CD4-positive, alpha-beta T cell treated with Interleukin-1 beta for 1 hour (primary cell): Measurements from ENCODE around the gene PATJ.
A peak's percentile ranks its signal among the peaks of the same experiment; 100 is the strongest.
"Not testable (repeated sequence)": the region's sequence is repeated elsewhere in the genome, so short reads cannot be mapped to it uniquely, and the experiment has no call there.

ENCODE experiments used
- DNase-seq, 2 donors: peaks; one replicate each; pipeline ENCODE4 v3.0.0-alpha.2; 2020 to 2022

Gene PATJ

DNA sequence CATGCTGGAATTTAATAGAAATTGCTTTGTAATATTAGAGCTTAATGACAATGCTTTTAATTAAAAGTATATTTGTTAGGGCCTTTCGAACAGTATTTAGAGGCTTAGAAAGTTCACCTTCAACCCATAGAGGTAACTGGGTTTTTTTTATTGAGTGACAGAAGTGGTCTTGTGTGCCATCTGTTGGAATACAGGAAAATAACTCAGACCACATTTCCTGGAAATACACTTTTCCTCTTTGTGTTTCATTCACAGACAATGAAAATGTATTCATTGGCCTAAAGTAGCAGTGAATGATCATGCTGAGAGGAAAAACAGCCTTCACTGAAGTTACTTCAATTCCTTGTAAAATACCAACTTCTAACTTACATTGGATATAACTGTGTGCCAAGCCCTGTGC, 368.8 kb downstream of the PATJ start:
- DNase-seq, result no peak

DNA sequence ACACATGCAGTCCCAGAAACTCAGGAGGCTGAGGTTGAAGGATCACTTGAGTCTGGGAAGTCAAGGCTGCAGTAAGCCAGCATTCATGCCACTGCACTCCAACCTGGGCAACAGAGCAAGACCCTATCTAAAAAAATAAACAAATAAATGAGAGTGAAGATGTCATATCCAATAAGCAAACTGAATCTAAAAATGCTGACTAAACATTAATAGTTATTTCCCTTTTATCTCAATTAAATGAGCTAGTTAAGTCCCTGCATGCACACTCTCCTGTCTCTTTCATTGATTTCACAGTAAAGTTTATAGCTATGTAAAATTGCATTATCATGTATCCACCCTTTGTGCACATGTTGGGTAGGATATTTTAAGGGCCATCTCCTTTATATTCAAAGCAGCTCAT, 371.2 kb downstream of the PATJ start:
- DNase-seq, result no peak

DNA sequence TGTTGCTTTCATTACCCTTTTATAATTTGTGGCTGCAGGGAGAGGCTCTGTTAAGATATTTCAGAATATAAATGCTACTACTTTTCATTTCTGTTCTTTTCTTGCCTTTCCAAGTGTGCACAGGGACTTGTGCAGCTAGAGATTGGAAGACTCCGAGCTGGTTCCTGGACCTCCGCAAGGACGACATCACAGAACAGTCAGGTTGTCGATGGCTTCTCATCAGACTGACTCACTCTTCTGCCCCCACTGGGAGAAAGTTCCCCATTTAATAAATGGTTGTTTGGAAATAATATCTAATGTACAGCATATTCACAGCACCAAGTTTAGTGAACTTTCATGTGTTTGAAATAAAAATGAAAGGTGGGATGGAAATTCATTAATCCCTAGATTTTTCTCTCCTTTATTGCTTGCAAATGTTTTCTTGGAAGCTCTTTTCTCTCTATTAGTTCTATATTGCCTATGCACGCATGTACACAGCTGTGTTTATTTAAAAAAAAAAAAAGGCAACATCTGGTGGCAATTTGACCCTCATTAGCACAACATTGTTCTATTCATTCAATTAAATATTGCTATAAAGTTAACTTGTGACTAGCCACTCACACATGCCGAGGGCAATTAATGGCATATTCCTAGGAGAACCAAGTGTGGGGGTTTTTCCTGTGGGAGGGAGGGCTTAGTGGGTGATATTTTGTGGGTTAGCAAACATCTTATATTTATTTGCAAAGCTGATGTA, 374.9 kb downstream of the PATJ start:
- no peak for DNase-seq

DNA sequence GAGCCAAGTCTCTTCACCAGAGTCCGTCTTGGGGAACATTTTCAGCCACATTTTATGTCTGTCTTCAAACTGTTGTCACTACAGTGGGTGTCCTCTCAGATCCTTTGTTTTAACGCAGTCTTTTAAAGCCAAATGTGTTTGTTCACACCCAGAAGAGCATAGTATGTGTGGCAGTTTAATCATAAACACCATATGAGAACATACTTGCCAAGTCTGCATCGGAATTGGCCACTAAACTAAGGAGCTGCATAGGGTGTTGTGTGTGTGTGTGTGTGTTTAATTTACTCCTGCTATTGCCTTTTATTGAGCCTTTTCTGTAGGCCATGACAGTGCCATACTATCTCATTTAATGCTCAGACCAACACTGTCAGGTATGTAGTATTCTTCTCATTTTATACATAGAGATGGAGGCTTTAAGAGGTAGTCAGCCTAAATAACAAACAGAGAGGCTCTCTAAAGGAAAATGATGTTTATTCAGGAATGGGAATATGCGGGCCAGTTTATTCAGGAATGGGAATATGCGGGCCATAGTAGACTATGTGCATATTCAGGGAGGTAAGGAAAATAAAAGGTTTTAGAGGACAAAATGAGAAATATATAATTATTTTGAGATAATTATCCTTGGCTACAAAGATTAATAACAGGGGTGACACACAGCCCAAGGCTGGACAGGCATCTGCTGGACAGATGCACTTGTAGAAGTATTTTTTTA, 384.5 kb downstream of the PATJ start:
- DNase-seq, result no peak

DNA sequence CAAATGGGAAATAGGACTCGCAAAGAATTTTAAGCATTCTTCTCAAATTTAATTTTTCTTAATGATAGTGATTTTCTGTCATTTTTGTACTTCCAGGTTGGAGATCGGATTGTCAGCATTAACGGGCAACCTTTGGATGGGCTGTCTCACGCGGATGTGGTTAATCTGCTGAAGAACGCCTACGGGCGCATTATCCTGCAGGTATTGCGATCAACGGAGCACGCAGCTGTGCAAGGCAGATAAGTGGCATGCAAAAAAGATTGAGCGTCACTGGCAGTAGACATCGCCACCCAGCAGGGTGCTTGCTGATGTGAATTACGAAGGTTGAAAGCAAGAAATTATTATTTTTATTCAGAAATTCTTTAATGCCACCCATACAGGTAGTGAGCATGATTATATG, 386.5 kb downstream of the PATJ start:
- no peak for DNase-seq

DNA sequence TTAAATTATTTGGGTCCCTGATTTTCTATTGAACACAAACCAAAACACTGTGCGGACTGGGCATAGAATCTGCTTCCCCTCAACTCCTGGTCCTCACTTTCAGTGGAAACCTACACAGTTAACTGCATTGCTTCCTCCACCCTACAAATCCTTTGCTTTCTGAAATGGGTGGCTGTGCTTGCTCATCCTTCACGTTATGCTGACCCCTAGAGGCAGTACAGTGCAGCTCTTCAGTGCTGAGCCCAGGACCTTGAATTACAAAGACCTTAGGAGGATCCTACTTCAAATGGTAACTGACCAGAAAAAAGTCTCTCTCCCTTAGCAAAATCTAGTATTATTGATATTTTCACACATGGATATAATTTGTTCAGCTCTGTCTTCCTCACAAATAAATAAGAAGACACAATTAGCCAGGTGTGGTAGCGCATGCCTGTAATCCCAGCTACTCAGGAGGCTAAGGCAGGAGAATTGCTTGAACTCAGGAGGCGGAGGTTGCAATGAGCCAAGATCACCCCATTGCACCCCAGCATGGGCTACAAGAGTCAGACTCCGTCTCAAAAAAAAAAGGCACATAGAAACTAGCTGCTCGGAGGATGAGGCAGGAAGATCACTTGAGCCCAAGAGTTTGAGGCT, 388.9 kb downstream of the PATJ start:
- peak in 1 of 2 donors; percentile 4 for DNase-seq

DNA sequence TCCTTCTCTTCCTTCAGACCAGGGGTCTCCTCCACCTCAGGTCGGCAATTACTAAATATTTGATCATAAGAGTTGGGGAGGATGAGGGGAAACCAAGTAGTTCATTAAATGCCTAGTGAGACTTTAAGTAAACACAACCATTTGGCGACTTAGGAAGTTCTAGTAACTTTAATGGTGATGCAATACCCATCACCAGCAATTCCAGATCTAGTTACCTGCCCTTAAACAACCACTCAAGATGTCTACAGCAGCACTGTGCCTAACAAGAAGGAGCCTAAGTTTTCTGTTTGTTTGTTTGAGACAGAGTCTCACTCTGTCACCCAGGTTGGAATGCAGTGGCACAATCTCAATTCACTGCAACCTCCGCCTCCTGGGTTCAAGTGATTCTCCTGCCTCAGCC, 395.7 kb downstream of the PATJ start:
- no peak for DNase-seq

DNA sequence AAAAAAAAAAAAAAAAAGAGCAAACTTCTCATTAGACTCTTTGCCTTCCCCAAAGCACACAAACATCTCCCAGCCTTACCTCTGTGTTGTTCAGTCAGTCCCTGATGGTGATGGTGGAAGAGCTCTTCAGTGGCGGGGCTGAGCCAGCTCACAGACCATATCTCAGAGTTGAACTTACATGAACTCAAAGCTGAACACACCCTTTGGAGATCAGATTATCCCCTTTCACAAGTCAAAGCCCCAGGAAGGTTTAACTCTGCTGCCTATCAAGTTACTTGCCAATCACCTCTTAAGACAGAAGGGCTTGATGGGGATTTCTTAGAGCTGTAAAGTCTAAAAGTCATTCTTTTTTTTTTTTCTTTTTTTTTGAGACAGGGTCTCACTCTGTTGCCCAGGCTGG, 397.1 kb downstream of the PATJ start:
- DNase-seq, result no peak

DNA sequence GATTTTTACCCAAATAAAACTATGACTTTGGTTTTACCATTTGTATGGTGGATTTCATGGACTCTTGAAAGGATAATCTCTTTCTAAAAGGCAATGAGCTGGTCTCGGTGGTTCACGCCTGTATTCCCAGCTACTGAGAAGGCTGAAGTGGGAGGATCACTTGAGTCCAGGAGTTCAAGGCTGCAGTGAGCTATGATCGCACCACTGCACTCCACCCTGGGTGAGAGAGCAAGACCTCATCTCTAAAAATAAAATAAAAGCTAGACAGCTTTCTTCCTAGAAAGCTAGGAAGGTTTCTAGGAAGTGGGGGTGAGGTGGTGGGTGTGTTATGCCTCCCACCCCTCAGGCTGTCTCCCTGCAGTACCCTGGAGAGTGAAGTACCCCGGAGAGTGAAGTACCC, 398.4 kb downstream of the PATJ start:
- no peak for DNase-seq

DNA sequence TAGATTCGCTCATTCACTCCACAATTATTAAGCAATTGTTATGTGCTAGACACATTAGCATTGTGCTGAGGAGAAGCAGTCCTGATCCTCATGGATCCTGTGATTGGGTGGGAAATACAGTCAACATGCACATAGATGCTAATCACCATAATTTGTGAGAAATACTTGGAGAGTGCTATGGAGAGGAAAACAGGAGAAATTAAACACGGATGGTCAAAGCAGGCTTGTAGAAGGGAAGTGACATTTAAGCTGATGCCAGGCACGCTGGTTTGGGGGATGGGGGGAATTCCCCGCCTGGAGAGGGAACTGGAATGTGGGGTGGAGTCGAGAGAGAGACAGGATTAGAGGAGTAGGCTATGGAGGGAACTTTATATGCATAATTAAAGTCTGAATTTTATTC, 400.2 kb downstream of the PATJ start:
- DNase-seq, result no peak

DNA sequence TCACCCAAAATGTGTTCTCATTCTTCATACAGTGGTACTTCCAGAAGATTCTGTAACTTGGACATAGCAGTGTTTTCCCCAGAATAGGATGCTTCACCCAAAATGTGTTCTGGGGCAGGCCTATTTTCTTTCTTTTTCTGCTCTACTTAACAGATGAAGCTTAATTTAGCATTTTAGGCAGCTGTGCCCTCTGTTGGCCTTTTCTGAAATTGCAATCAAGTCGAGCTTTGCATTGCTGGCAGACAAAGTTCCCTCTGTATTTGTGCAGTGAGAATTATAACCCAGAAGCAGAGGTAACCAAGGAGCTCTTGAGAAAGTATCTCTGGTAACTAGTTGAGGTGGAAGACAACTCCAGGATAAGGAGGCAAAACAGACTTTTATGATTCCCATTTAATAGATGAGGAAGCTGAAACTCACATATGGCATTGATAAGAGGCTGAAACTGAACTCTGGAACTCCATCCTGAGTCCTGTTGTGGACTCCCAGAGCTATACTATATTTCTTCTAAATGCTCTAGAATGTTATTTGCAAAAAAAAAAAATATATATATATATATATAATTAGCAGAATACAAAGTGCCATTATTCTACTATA, 402.1 kb downstream of the PATJ start:
- DNase-seq, result peak; percentile 4 to 28

DNA sequence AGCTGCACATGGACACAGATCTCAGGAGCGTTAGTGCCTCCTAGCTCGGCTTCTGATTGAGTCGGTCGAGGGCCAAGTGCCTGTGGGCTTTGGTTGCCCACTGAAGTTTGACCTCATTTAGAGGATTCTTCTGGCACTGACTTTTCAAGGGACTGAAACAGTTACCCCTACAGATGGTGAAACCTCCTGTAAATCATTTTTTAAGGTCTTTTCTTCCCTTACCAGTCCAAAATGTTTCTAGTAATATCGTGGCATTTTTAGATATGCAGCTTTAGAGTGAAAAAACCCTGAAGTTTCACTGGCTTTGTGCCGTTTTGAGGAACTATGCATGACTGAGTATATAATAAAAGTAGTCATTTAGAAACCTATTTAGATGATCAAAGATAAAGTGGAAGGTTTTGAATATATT, 417.7 kb downstream of the PATJ start:
- no peak for DNase-seq

DNA sequence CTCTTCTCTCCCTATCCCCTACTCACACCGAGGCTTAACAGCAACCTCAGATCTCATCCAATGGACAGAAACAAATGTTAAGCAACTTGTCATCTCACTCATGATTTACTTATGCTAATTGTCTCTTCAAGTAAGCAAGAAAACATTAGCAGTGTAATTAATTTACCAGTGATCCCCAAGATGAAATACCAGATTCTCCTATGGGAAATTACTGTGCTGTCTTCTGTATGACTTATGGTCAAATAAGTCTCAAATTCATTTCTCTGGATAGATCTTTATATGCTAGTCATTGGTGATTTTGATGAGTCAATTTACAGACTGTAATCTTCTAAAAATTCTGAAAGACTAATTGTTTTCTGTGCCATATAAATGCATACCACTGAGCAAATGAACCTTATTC, 419.4 kb downstream of the PATJ start:
- DNase-seq, result no peak

DNA sequence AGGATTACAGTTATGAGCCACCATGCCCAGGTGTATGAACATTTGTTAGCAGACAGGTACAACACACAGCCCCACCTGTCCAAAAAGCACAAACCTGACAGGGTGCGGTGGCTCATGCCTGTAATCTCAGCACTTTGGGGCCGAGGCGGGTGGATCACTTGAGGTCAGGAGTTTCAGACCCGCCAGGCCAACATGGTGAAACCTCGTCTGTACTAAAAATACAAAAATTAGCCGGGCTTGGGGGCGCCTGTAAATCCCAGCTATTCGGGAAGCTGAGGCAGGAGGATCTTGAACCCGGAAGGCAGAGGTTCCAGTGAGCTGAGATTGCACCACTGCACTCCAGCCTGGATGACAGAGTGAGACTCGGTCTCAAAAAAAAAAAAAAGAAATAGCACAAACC, 428.1 kb downstream of the PATJ start:
- not testable (repeated sequence) for DNase-seq

DNA sequence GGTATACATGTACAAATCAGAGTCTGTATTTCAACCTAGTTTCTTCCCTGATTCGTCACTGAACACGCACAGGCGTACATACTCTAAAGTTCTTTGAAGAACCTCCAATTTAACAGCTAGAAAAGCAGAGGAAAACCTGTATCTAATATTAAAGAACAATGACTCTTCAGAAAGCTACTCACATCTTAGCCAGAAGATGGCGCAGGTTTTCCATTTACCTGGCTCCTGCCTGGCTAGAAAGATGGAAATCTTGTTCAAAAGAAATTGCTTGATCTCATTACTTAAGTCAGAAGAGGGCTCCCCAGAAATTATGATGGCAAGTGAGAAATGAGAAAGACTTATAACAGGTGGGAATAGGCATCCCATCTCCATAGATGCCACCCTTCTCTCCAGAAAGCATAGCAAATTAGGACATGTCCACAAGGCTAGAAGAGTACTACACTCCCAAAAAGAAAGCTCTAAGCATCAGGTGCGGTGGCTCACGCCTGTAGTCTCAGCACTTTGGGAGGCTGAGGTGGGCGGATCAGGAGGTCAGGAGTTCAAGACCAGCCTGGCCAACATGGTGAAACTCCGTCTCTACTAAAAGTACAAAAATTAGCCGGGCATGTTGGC, 433.4 kb downstream of the PATJ start:
- peak in 1 of 2 donors; percentile 40 for DNase-seq

DNA sequence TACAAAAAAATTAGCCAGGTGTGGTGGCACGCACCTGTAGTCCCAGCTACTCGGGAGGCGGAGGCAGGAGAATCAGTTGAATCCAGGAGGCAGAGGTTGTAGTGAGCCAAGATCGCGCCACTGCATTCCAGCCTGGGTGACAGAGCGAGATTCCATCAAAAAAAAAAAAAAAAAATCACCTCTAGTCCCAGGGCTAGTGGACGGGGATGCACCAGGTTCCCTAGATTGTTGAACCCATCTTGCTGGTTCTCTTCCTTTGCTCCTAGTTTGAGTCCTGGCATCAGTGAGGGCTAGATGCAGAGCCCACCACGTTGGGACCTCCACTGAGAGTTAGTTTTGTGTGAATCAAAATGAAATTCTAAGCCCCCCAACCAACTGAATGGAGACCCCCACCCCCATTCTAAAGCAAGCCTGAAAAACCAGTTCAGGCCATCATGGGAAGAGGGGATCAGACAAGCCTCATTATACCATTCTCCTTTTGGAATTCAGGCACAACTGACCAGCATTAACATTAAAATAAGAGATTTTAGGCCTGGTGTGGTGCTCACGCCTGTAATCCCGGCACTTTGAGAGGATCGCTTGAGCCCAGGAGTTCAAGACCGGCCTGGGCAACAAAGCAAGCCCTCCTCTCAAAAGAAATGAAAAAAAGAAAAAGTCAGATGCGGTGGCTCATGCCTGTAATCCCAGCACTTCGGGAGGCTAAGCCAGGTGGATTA, 434.5 kb downstream of the PATJ start:
- DNase-seq, result no peak

DNA sequence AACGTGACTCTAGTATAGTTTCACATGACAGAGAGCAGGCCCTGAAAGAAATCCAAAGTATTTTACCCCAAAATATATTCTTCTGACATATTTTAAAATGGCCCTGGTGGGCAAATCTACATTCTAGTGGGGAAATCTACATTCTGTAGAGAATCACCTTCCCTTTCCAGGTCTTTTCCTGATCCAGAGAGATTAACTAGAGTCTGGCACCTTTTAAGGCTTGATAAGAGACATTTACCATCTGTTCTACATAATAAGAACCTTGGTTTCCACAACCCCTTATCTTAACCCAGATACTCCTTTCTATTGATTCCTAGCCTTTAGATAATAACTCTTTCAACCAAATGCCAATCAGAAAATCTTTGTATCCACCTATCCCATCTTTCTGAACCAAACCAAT, 435.3 kb downstream of the PATJ start:
- DNase-seq, result no peak

DNA sequence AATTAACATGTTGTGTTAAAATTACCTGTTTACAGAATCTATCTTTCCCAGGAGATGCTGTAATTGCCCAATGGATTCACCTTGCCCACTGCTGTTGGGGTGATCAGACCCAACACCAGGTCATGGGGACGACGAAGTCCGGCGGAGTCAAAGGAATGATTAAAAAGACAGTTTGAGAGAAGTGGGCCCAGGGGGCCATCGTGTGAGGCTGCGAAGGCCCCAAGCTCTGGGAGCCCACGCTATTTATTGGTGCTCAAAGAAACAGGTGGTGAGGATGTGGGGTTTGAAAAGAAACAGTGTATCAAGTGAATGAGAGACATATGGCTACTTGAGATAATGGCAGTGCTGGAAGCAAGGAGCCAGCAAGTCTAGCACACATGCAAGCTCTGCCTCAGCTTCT, 436.1 kb downstream of the PATJ start:
- no peak for DNase-seq

DNA sequence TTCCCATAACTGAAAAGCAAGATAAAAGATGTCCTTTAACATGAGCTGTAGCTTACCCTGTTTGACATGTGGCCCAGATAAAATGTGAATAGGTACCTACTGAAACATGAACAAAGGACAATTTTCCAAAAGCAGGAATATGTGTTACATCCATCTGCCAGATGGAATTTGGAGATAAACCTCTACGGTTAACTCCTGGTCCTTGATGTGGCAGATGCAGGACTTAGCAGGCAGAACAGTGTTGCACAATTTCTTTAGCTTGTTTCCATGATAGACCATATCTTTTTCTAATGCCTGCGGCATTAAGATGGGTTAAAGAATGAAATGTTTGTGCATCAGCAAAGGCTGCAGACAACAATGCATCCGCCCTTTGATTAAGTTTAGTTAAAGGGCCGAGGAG, 437.8 kb downstream of the PATJ start:
- not testable (repeated sequence) for DNase-seq

DNA sequence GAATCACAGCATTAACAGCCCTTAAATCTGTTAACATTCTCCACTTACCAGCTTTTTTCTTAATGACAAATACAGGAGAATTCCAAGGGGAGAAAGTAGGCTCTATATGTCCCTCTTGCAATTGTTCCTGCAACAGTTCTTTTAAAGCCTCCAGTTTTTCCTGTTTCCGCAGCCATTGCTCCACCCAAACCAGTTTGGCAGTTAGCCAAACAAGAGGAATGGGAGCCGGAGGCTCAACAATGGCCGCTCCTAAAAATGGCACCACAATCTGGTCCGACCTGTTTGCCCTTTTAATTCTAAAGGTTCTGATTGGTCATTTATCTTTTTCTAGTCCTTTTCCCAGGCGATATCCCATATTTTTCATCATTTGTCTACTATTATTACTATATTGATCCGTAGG, 438.4 kb downstream of the PATJ start:
- DNase-seq, result no peak

DNA sequence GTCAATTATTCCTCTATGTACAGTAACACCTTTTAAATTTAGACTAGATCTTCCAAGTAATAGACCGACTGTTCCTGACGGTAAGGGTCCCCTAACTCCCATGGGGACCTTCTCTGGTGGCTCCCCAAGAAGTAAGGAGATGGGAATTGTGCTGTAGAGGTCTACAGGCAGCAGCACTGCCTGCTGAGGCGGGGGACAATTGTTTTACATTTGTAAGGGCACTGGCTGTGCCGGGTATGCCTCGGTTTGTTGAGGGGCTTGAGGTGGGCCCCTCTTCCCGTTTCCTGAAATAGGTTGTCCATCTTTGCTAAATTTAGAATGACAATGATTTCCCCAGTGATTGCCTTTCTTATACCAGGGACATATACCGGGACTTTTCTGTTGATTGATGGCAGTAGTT, 439.3 kb downstream of the PATJ start:
- DNase-seq, result no peak

DNA sequence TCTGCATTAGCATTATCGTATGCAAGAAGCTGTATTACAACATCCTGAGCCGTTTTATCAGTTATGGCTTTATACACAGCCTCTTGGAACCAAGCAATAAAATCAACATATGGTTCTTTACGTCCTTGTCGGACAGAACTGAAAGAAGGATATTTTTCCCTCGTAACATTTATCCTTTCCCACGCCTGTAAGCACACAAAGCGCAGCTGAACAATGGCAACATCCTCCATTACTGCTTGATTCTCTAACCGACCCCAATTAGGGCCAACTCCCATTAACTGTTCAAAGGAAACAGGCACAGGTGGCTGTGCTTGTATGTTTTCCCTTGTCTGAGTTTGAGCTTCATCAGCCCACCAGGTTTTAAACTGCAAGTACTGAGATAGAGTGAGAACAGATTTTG, 439.9 kb downstream of the PATJ start:
- not testable (repeated sequence) for DNase-seq
